Body of pancreas (tissue), 4 donors: ENCODE measurements around the gene ERI3.

Experiments
- CTCF ChIP-seq, 7 experiments: fragments of 450-650 bp in 4 of 7; fragments of 200-600 bp in 3 of 7; sonication (generic) in 3 of 7; IDR thresholded peaks; one replicate each; pipeline ENCODE4 v1.5.1; 2016 to 2019; ENCODE audit warnings: antibody characterized with exemption in 7 of 7
- POLR2A ChIP-seq, 3 donors: fragments of 450-650 bp; IDR thresholded peaks; one replicate each; pipeline ENCODE4 v1.6.1; 2016; ENCODE audit warnings: antibody characterized with exemption in 3 of 3, mild to moderate bottlenecking in 2 of 3

GRCh38 chr1:44305962-44306422 lies 49.1 kb downstream of the ERI3 start:
- TF ChIP-seq CTCF (IDR thresholded peaks at IDR 0.05): no peak
- TF ChIP-seq POLR2A (IDR thresholded peaks at IDR 0.05): no peak
